Right lung (tissue), 5 donors: Measurements from ENCODE around the gene CUTA. TPM values are rescaled to one million over a fixed set of nuclear protein-coding genes. Genes with fewer than 3 reads are reported as not detected.
A peak's percentile ranks its signal among the peaks of the same experiment; 100 is the strongest.
"Not testable (repeated sequence)": the region's sequence is repeated elsewhere in the genome, so short reads cannot be mapped to it uniquely, and the experiment has no call there.

Experiments used
- DNase-seq, 2 donors: peaks; one replicate each; pipeline ENCODE4 v3.0.0-alpha.2; 2013
- polyA plus RNA-seq, 5 donors: library from polyadenylated mRNA; unstranded; fragments of 120-200 nt; gene quantifications; one replicate each; pipeline versions ENCODE4 v1.2.1 to v1.2.3, GENCODE V29; 2013; ENCODE audit warnings: inconsistent platforms in 1 of 5, low replicate concordance in 1 of 5; ENCODE audit not compliant: insufficient read length in 5 of 5, insufficient read depth in 1 of 5

CUTA gene
- polyA plus RNA-seq, 5 donors = 153 to 208 (median 171) TPM

DNA sequence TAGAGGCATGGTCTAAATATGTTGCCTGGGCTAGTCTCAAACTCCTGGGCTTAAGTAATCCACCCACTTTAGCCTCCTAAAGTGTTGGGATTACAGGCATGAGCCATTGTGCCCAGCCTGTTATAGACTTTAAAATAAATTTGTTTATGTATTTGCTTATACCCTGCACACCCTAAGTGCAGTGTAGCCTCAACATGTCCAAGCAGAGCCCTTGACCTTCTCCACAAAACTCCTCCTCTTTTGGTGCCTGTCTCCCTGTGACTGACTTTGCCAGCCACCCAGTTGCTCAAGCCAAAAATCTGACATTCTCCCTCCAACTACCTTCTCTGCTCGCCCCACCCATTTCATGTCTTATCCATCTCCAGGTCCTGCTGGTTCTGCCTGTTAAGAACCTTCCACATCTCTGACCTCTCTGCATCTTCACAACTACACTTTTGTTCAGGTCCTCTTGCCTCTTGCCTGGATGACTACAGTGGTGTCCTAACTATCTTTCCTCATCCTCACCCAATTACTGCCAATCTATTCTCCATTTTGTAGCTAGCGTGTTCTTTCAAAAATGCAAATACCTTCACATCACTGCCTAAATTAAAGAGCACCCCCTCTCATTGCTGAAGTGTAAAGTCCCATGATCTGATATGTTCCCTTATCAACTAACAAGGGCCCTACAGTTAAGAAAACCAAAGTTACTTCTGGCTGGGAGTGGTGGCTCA, 37.5 kb downstream of the CUTA start:
- no peak for DNase-seq

DNA sequence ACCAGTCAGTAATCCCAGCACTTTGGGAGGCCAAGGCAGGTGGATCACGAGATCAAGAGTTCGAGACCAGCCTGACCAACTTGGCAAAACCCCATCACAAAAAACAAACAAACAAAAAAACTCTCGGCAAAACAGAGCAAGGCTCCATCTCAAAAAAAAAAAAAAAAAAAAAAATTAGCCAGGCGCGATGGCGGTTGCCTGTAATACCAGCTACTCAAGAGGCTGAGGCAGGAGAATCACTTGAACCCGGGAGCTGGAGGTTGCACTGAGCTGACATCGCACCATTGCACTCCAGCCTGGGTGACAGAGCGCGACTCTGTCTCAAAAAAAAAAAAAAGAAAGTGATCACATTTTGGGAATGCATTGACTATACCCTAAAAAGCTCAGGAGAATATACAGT, 38.7 kb downstream of the CUTA start:
- not testable (repeated sequence) for DNase-seq

DNA sequence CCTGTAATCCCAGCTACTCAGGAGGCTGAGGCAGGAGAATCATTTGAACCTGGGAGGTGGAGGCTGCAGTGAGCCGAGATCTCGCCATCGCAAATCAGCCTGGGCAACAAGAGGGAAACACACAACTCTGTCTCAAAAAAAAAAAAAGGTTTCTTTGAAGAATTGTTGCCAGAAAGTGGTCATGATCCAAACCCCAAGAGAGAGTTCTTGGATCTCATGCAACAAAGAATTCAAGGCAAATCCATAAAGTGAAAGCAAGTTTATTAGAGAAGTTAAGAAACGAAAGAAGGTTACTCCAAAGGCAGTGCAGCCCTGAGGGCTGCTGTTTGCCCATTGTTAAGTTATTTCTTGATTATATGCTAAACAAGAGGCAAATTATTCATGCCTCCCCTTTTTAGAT, 40.7 kb downstream of the CUTA start:
- DNase-seq = no peak

DNA sequence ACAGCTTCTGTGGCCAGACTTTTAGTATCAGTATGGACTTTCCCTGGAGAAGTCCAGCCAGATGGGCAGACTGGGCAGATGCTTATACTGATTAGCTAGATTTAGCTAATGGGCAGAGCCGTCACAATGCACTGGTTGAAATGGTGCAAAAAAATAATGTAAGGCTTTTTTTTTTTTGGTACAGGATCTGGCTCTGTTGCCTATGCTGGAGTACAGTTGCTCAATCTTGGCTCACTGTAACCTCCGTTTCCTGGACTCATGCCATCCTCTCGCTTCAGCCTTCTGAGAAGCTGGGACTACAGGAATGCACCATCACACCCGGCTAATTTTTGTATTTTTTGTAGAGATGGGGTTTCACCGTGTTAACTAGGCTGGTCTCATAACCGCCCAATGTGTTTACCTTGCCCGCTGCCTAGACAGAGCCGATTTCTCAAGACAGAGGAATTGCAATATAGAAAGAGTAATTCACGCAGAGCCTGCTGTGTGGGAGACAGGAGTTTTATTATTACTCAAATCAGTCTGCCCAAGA, 42.7 kb downstream of the CUTA start:
- peak; percentile 87 to 90 for DNase-seq

DNA sequence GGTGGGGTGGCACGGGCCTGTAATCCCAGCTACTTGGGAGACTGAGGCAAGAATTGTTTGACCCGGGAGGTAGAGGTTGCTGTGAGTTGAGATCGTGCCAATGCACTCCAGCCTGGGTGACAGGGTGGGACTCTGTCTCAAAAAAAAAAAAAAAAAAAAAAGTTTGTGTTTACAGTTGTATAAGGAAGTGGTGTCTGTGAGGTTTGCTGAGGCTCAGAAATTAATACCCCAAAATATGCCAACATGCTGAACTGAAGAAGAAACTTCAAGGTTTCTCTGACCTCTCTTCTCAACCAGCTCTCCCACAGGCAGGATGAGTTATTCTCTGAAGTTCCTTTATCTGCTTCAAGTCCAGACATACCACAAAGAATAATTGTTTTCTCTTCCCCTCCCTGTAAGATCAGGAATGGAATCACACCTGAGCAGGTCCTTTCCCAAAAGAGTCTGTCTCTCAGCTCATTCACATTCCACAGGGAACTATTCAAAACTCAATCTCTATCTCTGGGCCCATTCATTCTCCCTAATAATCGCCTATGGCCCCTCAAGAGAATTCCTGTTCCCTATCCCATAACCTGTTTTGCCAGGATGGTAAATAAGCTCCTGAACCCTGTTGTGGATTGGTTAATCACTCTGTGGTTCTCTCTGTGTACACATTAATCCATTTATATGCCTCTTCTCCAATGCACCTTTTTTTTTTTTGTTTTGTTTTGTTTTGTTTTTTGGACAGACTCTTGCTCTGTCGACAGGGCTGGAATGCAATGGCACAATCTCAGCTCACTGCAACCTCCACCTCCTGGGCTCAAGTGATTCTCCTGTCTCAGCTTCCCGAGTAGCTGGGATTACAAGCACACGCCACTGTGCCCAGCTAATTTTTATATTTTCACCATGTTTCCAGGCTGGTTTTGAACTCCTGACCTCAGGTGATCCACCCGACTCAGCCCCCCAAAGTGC, 43.7 kb downstream of the CUTA start:
- DNase-seq = no peak

DNA sequence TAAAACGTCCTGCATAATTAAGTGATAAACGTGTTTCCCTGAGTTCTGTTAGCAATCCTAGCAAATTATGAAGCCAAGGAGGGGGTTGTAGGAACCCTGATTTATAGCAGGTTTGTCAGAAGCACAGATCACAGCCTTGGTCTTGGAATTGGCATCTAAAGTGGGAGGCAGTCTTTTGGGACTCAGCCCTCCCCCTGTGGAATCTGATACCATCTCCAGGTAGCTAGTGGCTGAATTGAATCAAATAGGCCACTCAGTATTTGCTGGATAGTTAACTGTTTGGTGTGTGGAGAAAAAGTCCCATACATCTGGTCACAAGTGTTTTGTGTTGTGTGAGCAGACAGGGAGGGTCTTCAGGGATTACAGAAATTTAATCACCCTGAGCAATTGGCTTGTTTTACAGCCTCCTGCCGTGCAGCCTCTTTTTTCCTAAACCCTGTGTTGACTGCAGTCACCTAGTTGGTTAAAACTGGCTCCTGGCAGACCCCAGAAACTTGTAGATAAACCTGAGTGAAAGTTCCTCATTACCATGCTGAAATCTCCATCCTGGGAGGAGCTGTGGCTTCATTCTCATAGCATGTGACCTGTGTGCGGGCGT, 45.3 kb downstream of the CUTA start:
- DNase-seq = no peak

DNA sequence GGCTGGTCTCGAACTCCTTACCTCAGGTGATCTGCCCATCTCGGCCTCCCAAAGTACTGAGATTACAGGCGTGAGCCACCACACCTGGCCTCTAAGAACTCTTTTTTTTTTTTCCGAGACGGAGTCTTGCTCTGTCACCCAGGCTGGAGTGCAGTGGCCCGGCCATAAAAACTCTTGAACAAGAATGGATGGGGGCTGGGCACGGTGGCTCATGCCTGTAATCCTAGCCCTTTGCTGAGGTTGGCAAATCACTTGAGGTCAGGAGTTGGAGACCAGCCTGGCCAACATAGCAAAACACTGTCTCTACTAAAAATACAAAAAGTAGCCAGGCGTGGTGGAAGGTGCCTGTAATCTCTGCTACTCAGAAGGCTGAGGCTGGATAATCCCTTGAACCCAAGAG, 46.0 kb downstream of the CUTA start:
- DNase-seq = not testable (repeated sequence)

DNA sequence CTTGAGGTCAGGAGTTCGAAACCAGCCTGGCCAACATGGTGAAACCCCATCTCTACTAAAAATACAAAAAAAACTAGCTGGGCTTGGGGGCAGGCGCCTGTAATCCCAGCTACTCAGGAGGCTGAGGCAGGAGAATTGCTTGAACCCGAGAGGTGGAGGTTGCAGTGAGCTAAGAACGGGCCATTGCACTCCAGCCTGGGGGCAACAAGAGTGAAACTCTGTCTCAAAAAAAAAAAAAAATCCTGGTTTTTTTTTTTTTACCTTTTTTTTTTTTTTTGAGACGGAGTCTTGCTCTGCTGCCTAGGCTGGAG, 50.2 kb downstream of the CUTA start:
- DNase-seq = not testable (repeated sequence)

DNA sequence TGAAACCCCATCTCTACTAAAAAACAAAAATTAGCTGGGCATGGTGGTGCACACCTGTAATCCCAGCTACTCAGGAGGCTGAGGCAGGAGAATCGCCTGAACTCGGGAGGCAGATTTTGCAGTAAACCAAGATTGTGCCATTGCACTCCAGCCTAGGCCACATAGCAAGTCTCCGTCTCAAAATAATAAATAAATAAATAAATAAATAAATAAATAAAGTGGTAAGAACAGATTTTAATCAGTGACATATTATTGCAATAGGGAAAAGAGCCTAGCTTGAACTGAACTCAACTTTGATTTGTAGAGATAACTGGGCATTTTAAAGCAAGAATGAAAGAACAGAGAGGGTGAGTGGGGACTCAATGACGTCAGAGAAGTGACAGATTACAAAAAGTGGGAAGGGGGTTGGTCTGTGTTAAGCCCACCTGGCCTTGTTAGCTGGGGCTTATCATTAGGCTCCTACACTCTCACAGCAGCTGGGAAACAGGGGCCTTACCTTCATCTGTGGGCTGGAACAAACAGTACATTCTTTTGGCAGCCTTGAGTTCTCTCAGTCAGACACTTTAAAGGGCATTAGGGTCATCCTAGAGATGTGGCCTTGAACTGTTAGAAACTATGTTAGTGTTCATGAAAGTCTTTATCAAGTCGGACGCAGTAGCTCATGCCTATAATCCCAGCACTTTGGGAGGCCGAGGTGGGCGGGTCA, 50.7 kb downstream of the CUTA start:
- no peak for DNase-seq

Other genes starting within 250 kb of the CUTA start
- 10 to 100 TPM in 1 of 5 donors, 1 to 10 TPM in 4; 3.0 to 10.8 (median 3.8) TPM for gene COL11A2, start 225.6 kb downstream of the CUTA start, polyA plus RNA-seq
- gene RXRB, start 217.4 kb downstream of the CUTA start, polyA plus RNA-seq = 10 to 100 TPM; 56.7 to 69.7 (median 61.7) TPM
- gene SLC39A7, start 217.2 kb downstream of the CUTA start, polyA plus RNA-seq = 100 to 1,000 TPM in 1 of 5 donors, 10 to 100 TPM in 4; 73.8 to 100 (median 90.1) TPM
- gene HSD17B8, start 213.5 kb downstream of the CUTA start, polyA plus RNA-seq = 10 to 100 TPM; 20.8 to 26.5 (median 21.7) TPM
- gene RING1, start 209.6 kb downstream of the CUTA start, polyA plus RNA-seq = 10 to 100 TPM; 46.9 to 70.0 (median 54.0) TPM
- 10 to 100 TPM; 74.4 to 88.8 (median 81.1) TPM for gene VPS52, start 146.2 kb downstream of the CUTA start, polyA plus RNA-seq
- 1,000 to 10,000 TPM; 3,696 to 4,775 (median 3,821) TPM for gene RPS18, start 146.0 kb downstream of the CUTA start, polyA plus RNA-seq
- gene B3GALT4, start 141.0 kb downstream of the CUTA start, polyA plus RNA-seq = 1 to 10 TPM; 3.3 to 4.8 (median 3.8) TPM
- gene WDR46, start 128.9 kb downstream of the CUTA start, polyA plus RNA-seq = 10 to 100 TPM; 50.7 to 80.1 (median 56.4) TPM
- 10 to 100 TPM; 47.1 to 61.3 (median 50.3) TPM for gene PFDN6, start 128.5 kb downstream of the CUTA start, polyA plus RNA-seq
- gene RGL2, start 119.2 kb downstream of the CUTA start, polyA plus RNA-seq = 100 to 1,000 TPM; 123 to 169 (median 149) TPM
- gene TAPBP, start 104.0 kb downstream of the CUTA start, polyA plus RNA-seq = 10 to 100 TPM; 34.2 to 59.4 (median 43.6) TPM
- gene ZBTB22, start 100.4 kb downstream of the CUTA start, polyA plus RNA-seq = 10 to 100 TPM; 22.3 to 28.0 (median 24.5) TPM
- gene DAXX, start 95.1 kb downstream of the CUTA start, polyA plus RNA-seq = 10 to 100 TPM; 45.1 to 57.5 (median 50.3) TPM
- 10 to 100 TPM; 28.6 to 72.8 (median 47.1) TPM for gene KIFC1, start 26.3 kb downstream of the CUTA start, polyA plus RNA-seq
- gene PHF1, start 7.1 kb downstream of the CUTA start, polyA plus RNA-seq = 10 to 100 TPM; 53.1 to 88.9 (median 82.8) TPM
- gene SYNGAP1, start 2.0 kb upstream of the CUTA start, polyA plus RNA-seq = 10 to 100 TPM; 35.2 to 47.4 (median 44.8) TPM
- 10 to 100 TPM; 10.1 to 13.2 (median 10.6) TPM for gene ZBTB9, start 36.5 kb upstream of the CUTA start, polyA plus RNA-seq
- gene BAK1, start 162.2 kb upstream of the CUTA start, polyA plus RNA-seq = 10 to 100 TPM; 13.6 to 20.3 (median 16.8) TPM
- 10 to 100 TPM; 56.2 to 87.2 (median 77.9) TPM for gene ITPR3, start 203.2 kb upstream of the CUTA start, polyA plus RNA-seq